Esophagus muscularis mucosa (tissue), 4 donors: Measurements from ENCODE around the gene MUC20.

Experiments
- EP300 ChIP-seq: sonication (generic); formaldehyde crosslinking; IDR thresholded peaks from one replicate; pipeline ENCODE4 v1.6.1; 2017; ENCODE audit warnings: antibody characterized with exemption
- POLR2A ChIP-seq: fragments of 450-650 bp; IDR thresholded peaks from one replicate; pipeline ENCODE4 v1.6.1; 2017; ENCODE audit warnings: antibody characterized with exemption, moderate library complexity, mild to moderate bottlenecking, low read depth
- TF ChIP-seq, protein P1 (sequence below), 3 experiments: fragments of 200-600 bp in 2 of 3; fragments of 450-650 bp in 1 of 3; sonication (generic) in 2 of 3; IDR thresholded peaks; one replicate each; pipeline ENCODE4 v1.5.1; 2017 to 2019; ENCODE audit warnings: antibody characterized with exemption in 3 of 3, mild to moderate bottlenecking in 2 of 3, moderate library complexity in 1 of 3

DNA sequence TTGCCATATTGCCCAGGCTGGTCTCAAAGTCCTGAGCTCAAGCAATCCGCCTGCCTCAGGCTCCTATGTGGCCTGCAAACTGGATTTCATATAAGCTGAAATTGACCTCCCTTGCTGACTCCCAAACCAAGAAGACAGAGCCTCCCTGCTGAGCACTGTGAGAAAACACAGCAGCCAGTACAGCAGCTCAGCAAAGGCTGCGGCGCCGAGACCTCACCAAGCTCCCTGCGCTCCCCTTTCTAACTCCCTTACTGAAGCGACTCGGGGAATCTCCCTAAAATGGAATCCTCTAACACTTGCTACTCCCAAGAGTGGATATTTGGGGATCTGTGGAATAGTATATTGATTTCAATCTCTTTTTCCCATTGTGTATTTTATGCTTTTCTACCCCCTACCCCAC, 34.6 kb downstream of the MUC20 start:
- TF ChIP-seq, protein P1, sequence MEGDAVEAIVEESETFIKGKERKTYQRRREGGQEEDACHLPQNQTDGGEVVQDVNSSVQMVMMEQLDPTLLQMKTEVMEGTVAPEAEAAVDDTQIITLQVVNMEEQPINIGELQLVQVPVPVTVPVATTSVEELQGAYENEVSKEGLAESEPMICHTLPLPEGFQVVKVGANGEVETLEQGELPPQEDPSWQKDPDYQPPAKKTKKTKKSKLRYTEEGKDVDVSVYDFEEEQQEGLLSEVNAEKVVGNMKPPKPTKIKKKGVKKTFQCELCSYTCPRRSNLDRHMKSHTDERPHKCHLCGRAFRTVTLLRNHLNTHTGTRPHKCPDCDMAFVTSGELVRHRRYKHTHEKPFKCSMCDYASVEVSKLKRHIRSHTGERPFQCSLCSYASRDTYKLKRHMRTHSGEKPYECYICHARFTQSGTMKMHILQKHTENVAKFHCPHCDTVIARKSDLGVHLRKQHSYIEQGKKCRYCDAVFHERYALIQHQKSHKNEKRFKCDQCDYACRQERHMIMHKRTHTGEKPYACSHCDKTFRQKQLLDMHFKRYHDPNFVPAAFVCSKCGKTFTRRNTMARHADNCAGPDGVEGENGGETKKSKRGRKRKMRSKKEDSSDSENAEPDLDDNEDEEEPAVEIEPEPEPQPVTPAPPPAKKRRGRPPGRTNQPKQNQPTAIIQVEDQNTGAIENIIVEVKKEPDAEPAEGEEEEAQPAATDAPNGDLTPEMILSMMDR (IDR thresholded peaks at IDR 0.05) = no peak
- no peak for TF ChIP-seq POLR2A
- TF ChIP-seq EP300 = no peak
